ENCODE measurements around the gene GABRB2.

GRCh38 chr5:161399996-161400562 is 146.4 kb downstream of the GABRB2 start:
- TF ChIP-seq CTCF (IDR thresholded peaks at IDR 0.05 in 8 of 11, conservative IDR thresholded peaks at IDR 0.05 in 3 of 11) (no peak), POLR2A (IDR thresholded peaks at IDR 0.05) (no peak)

All from spleen (tissue), 7 donors.